Spinal cord (tissue), 10 donors: ENCODE measurements around the gene UVSSA. TPM values are rescaled to one million over a fixed set of nuclear protein-coding genes. Genes with fewer than 3 reads are reported as not detected.

Experiments used
- DNase-seq, 6 donors: peaks; one replicate each; pipeline versions ENCODE4 v3.0.0 to v3.0.0-alpha.2; 2013 to 2015; ENCODE audit warnings: low spot score in 6 of 6, low read depth in 4 of 6
- H3K27ac ChIP-seq: one replicate; pipeline ENCODE4 v1.5.1; 2013; ENCODE audit warnings: low read depth, low read length, control low read depth
- H3K27me3 ChIP-seq: one replicate; pipeline ENCODE4 v1.6.1; 2013; ENCODE audit warnings: low read length; ENCODE audit not compliant: control insufficient read depth, insufficient read depth
- H3K36me3 ChIP-seq: one replicate; pipeline ENCODE4 v1.6.1; 2013; ENCODE audit warnings: low read length; ENCODE audit not compliant: control insufficient read depth, insufficient read depth
- H3K4me1 ChIP-seq: one replicate; pipeline ENCODE4 v1.6.1; 2013; ENCODE audit warnings: low read length; ENCODE audit not compliant: control insufficient read depth, insufficient read depth
- H3K4me3 ChIP-seq: one replicate; pipeline ENCODE4 v1.5.1; 2013; ENCODE audit warnings: low read depth, low read length, control low read depth
- H3K9me3 ChIP-seq: one replicate; pipeline ENCODE4 v1.6.1; 2013; ENCODE audit warnings: low read length; ENCODE audit not compliant: control insufficient read depth, insufficient read depth
- WGBS: methylation state at CpG from one replicate; pipeline ENCODE4 v1.1.5; 2013; ENCODE audit warnings: missing lambda C conversion rate; ENCODE audit not compliant: insufficient coverage; 5-methylcytosine and 5-hydroxymethylcytosine counted together
- polyA plus RNA-seq, 2 donors: library from polyadenylated mRNA; unstranded; fragments of 120-200 nt; gene quantifications; one replicate each; pipeline ENCODE4 v1.2.1, GENCODE V29; 2013; ENCODE audit not compliant: insufficient read length in 2 of 2
- total RNA-seq, 2 donors: library from RNA; depleted of rRNA in 1 of 2; stranded (reverse); fragments of 120-200 nt in 1 of 2; fragments of >200 nt in 1 of 2; gene quantifications; one replicate each; pipeline versions ENCODE4 v1.2.3 to v1.2.4, GENCODE V29; 2013 to 2014
- donor health status: healthy.

UVSSA gene
- total and polyA plus RNA-seq, 4 donors = 7.5 to 27.7 (median 17.1) TPM

DNA sequence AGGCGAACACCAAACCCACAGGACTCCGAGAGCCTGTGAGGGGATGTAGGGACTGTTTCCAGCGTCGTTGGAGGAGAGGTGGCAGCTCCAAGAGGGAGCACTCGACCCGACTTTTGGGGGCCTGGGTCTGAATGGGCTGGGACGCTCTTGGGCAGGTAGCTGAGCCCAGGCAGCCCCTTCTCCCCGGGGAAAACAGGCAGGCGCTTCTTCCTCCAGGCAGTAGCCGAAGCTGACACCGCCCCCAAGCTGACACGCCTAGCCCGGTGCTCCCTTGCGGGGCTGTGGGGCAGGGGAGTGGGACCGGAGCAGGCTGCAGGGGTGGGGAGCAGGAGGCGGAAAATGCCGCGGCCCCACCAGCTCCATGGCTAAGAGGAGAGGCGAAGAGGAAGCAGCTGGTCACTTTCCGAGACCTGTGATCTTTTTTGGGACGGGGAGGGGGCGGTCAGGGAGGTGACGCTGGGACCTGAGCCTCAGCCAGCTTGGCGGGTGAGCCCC is 55.1 kb downstream of the UVSSA start:
- Histone ChIP-seq H3K27me3 (peaks cover 58% of the 10 kb centered on the region), H3K36me3 (no peaks in the 10 kb centered on the region), H3K9me3 (peaks cover 6% of the 10 kb centered on the region), H3K27ac (no peak overlapping the region), H3K4me1 (peaks cover 15% of the 10 kb centered on the region), H3K4me3 (no peak overlapping the region)
- DNase-seq = no peak
- 6% methylated on average over 22 of the region's 24 CpGs for WGBS

DNA sequence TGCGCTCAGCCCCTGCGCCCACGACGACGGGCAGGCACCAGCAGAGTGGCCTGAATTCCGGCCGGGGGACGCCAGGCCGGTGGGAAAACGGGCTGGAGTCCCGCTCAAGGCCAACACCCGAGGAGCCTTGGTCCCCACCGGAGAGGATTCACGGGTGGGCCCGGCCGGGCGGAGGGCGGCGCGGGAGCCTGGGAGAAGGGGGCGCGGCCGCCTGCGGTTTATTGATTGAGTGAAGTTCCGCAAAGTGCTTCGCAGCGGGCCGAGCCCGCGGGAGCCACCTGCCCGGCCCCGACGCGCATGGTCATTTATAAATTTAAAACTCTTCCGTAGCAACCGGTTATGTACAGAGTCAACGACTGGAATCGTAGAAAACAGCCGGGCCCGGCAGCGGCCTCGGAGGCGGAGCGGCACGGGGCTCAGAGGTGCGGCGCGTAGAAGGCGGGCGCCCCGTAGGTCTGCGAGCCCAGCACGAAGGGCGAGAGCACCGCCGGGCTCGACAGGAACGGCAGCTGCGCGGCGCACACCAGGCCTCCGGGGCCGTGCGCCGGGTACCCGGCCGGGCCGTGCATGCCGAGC is 55.6 kb downstream of the UVSSA start:
- 1% methylated on average over 66 of the region's 69 CpGs for WGBS
- no peak for DNase-seq
- peaks cover 2% of the 10 kb centered on the region for H3K9me3 ChIP-seq
- peaks cover 15% of the 10 kb centered on the region for H3K4me1 ChIP-seq
- H3K27ac ChIP-seq = no peak overlapping the region
- no peaks in the 10 kb centered on the region for H3K36me3 ChIP-seq
- peaks cover 64% of the 10 kb centered on the region for H3K27me3 ChIP-seq
- no peak overlapping the region for H3K4me3 ChIP-seq

DNA sequence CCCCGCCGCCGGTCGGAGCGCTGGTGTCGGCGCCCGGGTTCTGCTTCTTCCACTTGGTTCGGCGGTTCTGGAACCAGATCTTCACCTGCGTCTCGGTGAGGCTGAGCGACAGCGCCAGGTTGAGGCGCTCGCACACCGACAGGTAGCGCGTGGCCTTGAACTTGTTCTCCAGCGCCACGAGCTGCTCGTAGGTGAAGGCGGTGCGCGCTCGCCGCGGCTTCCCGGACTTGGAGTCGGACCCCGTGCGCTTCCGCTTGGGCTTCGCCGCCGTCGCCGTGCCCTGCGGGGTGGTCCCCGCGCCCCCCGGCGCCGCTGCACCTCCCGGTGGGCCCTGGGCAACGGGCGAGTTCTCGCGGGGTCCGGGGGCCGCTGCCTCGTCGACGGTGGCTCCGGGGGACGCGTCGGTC is 56.2 kb downstream of the UVSSA start:
- Histone ChIP-seq H3K36me3 (no peaks in the 10 kb centered on the region), H3K9me3 (peaks cover 2% of the 10 kb centered on the region), H3K4me1 (peaks cover 15% of the 10 kb centered on the region), H3K27ac (no peak overlapping the region), H3K27me3 (peaks cover 69% of the 10 kb centered on the region), H3K4me3 (no peak overlapping the region)
- DNase-seq = peak in 1 of 6 donors; percentile 43
- WGBS = 2% methylated on average over 58 of the region's 58 CpGs

- H3K4me1 ChIP-seq = peaks cover 15% of the 10 kb centered on the region
- H3K27ac ChIP-seq = no peak overlapping the region
- no peaks in the 10 kb centered on the region for H3K36me3 ChIP-seq
- H3K27me3 ChIP-seq = peaks cover 76% of the 10 kb centered on the region
- DNase-seq = no peak
- no peak overlapping the region for H3K4me3 ChIP-seq
- no peaks in the 10 kb centered on the region for H3K9me3 ChIP-seq
- WGBS = 2% methylated on average over 96 of the region's 107 CpGs
Measured at GRCh38 chr4:1403591-1404572, 56.9 kb downstream of the UVSSA start.

DNA sequence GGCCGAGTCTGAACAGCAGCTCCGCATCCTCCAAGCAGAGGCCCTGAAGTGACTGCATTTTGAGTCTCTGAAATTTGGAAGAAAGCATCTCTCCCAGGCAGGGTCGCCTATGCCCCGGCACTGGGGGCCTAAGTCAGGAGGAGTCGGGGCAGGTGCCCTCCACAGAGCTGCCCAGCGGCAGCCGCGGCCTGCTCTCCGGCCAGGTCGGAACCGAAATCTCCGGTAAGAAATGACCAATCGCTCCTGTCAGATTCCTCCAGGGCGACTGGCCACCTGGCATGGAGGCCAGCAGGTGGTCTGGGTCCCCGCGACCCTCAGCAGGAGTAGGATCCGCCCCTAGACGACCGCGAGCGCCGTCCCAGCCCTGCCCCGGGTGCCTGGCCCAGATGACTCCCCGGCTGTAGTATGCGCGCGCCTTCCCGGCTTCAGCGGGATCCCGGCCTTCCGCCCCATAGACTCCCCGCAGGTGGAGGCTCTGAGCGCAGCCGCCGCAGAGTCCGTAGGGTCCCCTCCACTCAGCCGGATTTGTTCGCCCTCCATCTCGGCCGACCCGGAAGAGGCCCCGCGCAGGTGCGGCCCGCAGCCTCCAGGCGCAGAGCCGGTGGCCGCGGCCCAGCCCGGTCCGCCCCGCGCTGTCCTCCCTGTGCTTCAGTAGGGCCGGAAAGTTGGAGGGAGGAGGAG is 57.7 kb downstream of the UVSSA start:
- 2% methylated on average over 54 of the region's 54 CpGs for WGBS
- Histone ChIP-seq H3K27ac (no peak overlapping the region), H3K9me3 (no peaks in the 10 kb centered on the region), H3K4me3 (no peak overlapping the region), H3K27me3 (peaks cover 84% of the 10 kb centered on the region), H3K36me3 (no peaks in the 10 kb centered on the region), H3K4me1 (peaks cover 15% of the 10 kb centered on the region)
- no peak for DNase-seq

GRCh38 chr4:1405254-1405635 is 58.2 kb downstream of the UVSSA start:
- WGBS = 7% methylated on average over 26 of the region's 26 CpGs
- DNase-seq = no peak

GRCh38 chr4:1405636-1406393 is 58.8 kb downstream of the UVSSA start:
- H3K27ac ChIP-seq = no peak overlapping the region
- DNase-seq = no peak
- peaks cover 15% of the 10 kb centered on the region for H3K4me1 ChIP-seq
- peaks cover 87% of the 10 kb centered on the region for H3K27me3 ChIP-seq
- H3K9me3 ChIP-seq = no peaks in the 10 kb centered on the region
- no peak overlapping the region for H3K4me3 ChIP-seq
- 3% methylated on average over 90 of the region's 90 CpGs for WGBS
- H3K36me3 ChIP-seq = no peaks in the 10 kb centered on the region

More at GRCh38 chr4:1405254-1405635, 58.2 kb downstream of the UVSSA start:
- no peaks in the 10 kb centered on the region for H3K36me3 ChIP-seq
- peaks cover 87% of the 10 kb centered on the region for H3K27me3 ChIP-seq
- no peak overlapping the region for H3K4me3 ChIP-seq
- H3K27ac ChIP-seq = no peak overlapping the region
- H3K4me1 ChIP-seq = peaks cover 15% of the 10 kb centered on the region
- no peaks in the 10 kb centered on the region for H3K9me3 ChIP-seq

- H3K27ac ChIP-seq = no peak within 1 kb of the TSS
- H3K36me3 ChIP-seq = no peaks in the 10 kb centered on the region
- peaks cover 87% of the 10 kb centered on the region for H3K27me3 ChIP-seq
- DNase-seq = peak in 1 of 6 donors; percentile 10
- H3K9me3 ChIP-seq = no peaks in the 10 kb centered on the region
- WGBS = under 1% methylated on average over 91 of the region's 91 CpGs
- no peak within 1 kb of the TSS for H3K4me3 ChIP-seq
- H3K4me1 ChIP-seq = peaks cover 15% of the 10 kb centered on the region
Measured at GRCh38 chr4:1406394-1406980, 59.5 kb downstream of the UVSSA start, which contains the start of gene NKX1-1. Gene NKX1-1, minus strand, starts transcription at chr4:1406442. Its CDS starts 0 bp downstream, at chr4:1406442.
